Trophoblast cell (in vitro differentiated cells and primary cell): ENCODE data around the gene ALKAL2.
A peak's percentile ranks its signal among the peaks of the same experiment; 100 is the strongest.

Source experiments
- DNase-seq, 2 donors: peaks; one replicate each; pipeline ENCODE4 v3.0.0-alpha.2; 2016
- H2AFZ ChIP-seq: 2 replicates; pipeline ENCODE4 v1.6.1; 2013; ENCODE audit warnings: low read length, moderate library complexity, mild to moderate bottlenecking; ENCODE audit not compliant: insufficient read depth, poor library complexity
- H2AK5ac ChIP-seq: 2 replicates; pipeline ENCODE4 v1.6.1; 2013; ENCODE audit warnings: mild to moderate bottlenecking, low read length
- H2BK120ac ChIP-seq: 2 replicates; pipeline ENCODE4 v1.6.1; 2013; ENCODE audit warnings: low read length, mild to moderate bottlenecking, moderate library complexity; ENCODE audit not compliant: insufficient read depth, poor library complexity
- H2BK12ac ChIP-seq: 2 replicates; pipeline ENCODE4 v1.6.1; 2013; ENCODE audit warnings: mild to moderate bottlenecking, low read length, moderate library complexity
- H2BK5ac ChIP-seq: 2 replicates; pipeline ENCODE4 v1.6.1; 2013; ENCODE audit warnings: low read length, low read depth, moderate library complexity, mild to moderate bottlenecking; ENCODE audit not compliant: poor library complexity
- H3K14ac ChIP-seq: 2 replicates; pipeline ENCODE4 v1.6.1; 2013; ENCODE audit warnings: mild to moderate bottlenecking, low read length
- H3K18ac ChIP-seq: 2 replicates; pipeline ENCODE4 v1.6.1; 2013; ENCODE audit warnings: mild to moderate bottlenecking, low read length
- H3K23ac ChIP-seq: 2 replicates; pipeline ENCODE4 v1.6.1; 2013; ENCODE audit warnings: low read length
- H3K27ac ChIP-seq: 2 replicates; pipeline ENCODE4 v1.5.1; 2013; ENCODE audit warnings: low read depth, mild to moderate bottlenecking, inconsistent platforms, low read length, moderate library complexity
- H3K27me3 ChIP-seq: 2 replicates; pipeline ENCODE4 v1.6.1; 2013; ENCODE audit warnings: inconsistent platforms, mild to moderate bottlenecking, low read length, moderate library complexity; ENCODE audit not compliant: insufficient read depth
- H3K36me3 ChIP-seq, 2 experiments: 1 replicate in 1 of 2; 2 replicates in 1 of 2; pipeline ENCODE4 v1.6.1; 2013; ENCODE audit warnings: low read length in 2 of 2, mild to moderate bottlenecking in 2 of 2, moderate library complexity in 1 of 2; ENCODE audit not compliant: insufficient read depth in 2 of 2, control insufficient read depth in 1 of 2
- H3K4ac ChIP-seq: 2 replicates; pipeline ENCODE4 v1.6.1; 2013; ENCODE audit warnings: low read depth, mild to moderate bottlenecking, low read length, moderate library complexity
- H3K4me1 ChIP-seq, 2 experiments: 1 replicate in 1 of 2; 2 replicates in 1 of 2; pipeline ENCODE4 v1.6.1; 2013; ENCODE audit warnings: low read length in 2 of 2, mild to moderate bottlenecking in 2 of 2, moderate library complexity in 1 of 2; ENCODE audit not compliant: insufficient read depth in 2 of 2, control insufficient read depth in 1 of 2
- H3K4me2 ChIP-seq: 2 replicates; pipeline ENCODE4 v1.6.1; 2013; ENCODE audit warnings: inconsistent platforms, mild to moderate bottlenecking, low read length, moderate library complexity
- H3K4me3 ChIP-seq: 2 replicates; pipeline ENCODE4 v1.5.1; 2013; ENCODE audit warnings: mild to moderate bottlenecking, low read depth, low read length, inconsistent platforms
- H3K79me1 ChIP-seq: one replicate; pipeline ENCODE4 v1.6.1; 2013; ENCODE audit warnings: low read length
- H3K79me2 ChIP-seq: 2 replicates; pipeline ENCODE4 v1.6.1; 2013; ENCODE audit warnings: low read length, mild to moderate bottlenecking; ENCODE audit not compliant: control insufficient read depth, insufficient read depth, poor library complexity
- H3K9ac ChIP-seq: 2 replicates; pipeline ENCODE4 v1.6.1; 2013; ENCODE audit warnings: mild to moderate bottlenecking, low read length
- H3K9me3 ChIP-seq: 2 replicates; pipeline ENCODE4 v1.6.1; 2013; ENCODE audit warnings: low read depth, mild to moderate bottlenecking, control low read depth, inconsistent platforms, low read length; ENCODE audit not compliant: insufficient read depth
- H4K12ac ChIP-seq: 2 replicates; pipeline ENCODE4 v1.6.1; 2013; ENCODE audit warnings: low read depth, mild to moderate bottlenecking, low read length, moderate library complexity
- H4K8ac ChIP-seq: 2 replicates; pipeline ENCODE4 v1.6.1; 2013; ENCODE audit warnings: low read depth, mild to moderate bottlenecking, low read length, moderate library complexity
- H4K91ac ChIP-seq: one replicate; pipeline ENCODE4 v1.6.1; 2013; ENCODE audit warnings: low read depth, mild to moderate bottlenecking, low read length, moderate library complexity
- WGBS: extraction: QIAGEN DNeasy Blood & Tissue Kit; methylation state at CpG from one replicate; pipeline ENCODE4 v1.1.7; 2013; ENCODE audit warnings: missing lambda C conversion rate; ENCODE audit not compliant: insufficient read length, insufficient coverage; ENCODE audit errors: extremely low coverage; 5-methylcytosine and 5-hydroxymethylcytosine counted together

The ALKAL2 gene

DNA sequence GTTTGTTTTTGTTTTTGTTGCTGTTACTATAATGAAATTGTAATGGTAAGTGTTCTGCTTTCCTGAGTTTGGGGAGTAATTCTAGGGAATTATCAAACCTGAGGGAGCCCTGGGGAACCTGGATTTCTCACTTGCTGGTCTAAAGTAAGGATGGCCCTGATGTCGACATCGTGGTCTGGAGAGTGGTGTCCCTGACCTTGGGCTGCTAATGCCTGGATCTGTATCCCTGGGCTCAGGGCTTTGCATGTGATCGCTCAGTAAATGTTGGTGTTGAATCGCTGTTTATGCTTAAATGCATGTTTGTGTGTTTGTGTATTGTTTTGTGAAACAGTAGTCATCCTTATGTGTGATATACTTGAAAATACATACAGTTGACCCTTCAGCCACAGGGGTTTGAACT is 17.0 kb downstream of the ALKAL2 start:
- no CpG with 5 or more reads among the region's 4 CpGs for WGBS
- no peak overlapping the region for H3K14ac ChIP-seq
- no peak overlapping the region for H3K23ac ChIP-seq
- peaks cover 2% of the 10 kb centered on the region for H3K9me3 ChIP-seq
- H3K27ac ChIP-seq = no peak overlapping the region
- peaks cover 0 to 2% of the 10 kb centered on the region in 2 experiments for H3K4me1 ChIP-seq
- H4K91ac ChIP-seq = no peak overlapping the region
- no peak overlapping the region for H4K12ac ChIP-seq
- H4K8ac ChIP-seq = no peak overlapping the region
- H3K4me2 ChIP-seq = no peak overlapping the region
- H2BK12ac ChIP-seq = no peak overlapping the region
- no peak overlapping the region for H2BK5ac ChIP-seq
- H3K36me3 ChIP-seq = peaks cover 6 to 13% of the 10 kb centered on the region in 2 experiments
- no peaks in the 10 kb centered on the region for H3K27me3 ChIP-seq
- H3K18ac ChIP-seq = no peak overlapping the region
- no peaks in the 10 kb centered on the region for H3K79me1 ChIP-seq
- no peak overlapping the region for H3K4me3 ChIP-seq
- no peak overlapping the region for H2BK120ac ChIP-seq
- no peak overlapping the region for H2AK5ac ChIP-seq
- peak overlapping the region; percentile 93 for H3K4ac ChIP-seq
- no peak overlapping the region for H2AFZ ChIP-seq
- H3K79me2 ChIP-seq = peaks cover 12% of the 10 kb centered on the region
- no peak for DNase-seq
- no peak overlapping the region for H3K9ac ChIP-seq

DNA sequence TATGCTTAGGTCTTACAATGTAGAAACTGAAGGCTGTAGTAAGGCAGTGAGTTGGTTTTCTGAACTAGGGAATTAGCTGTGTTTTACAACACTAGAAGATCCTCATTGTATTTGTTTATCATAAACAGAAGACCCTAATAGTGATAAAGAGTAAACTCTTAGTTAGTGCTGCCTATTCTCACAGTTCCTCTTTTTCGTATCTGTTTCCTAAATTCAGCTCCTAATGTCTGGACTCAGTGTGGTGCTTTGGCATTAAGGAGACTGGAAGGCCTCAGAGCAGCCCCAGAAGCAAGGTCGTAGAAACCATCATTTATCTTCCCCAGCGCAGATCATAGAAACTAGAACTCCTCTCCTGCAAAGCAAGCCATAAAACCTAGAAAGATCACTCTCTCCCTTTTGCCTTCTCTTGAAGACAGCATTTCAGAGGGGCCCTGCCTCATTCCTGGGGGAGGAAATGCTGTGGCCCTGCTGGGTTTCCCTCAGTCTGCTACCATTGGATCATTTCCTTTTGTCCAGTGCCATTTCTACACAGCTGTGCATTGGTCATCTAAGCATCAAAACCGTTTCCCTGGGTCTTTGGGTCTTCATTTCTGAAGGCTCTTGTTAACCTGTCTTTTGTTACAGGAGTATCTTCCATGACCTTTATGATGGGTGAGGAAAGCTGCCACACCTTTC is 18.4 kb downstream of the ALKAL2 start:
- H3K79me2 ChIP-seq = peaks cover 19% of the 10 kb centered on the region
- no peak overlapping the region for H3K18ac ChIP-seq
- no peaks in the 10 kb centered on the region for H3K27me3 ChIP-seq
- H4K12ac ChIP-seq = no peak overlapping the region
- H3K4me2 ChIP-seq = no peak overlapping the region
- DNase-seq = no peak
- H2AFZ ChIP-seq = no peak overlapping the region
- H3K79me1 ChIP-seq = peaks cover 3% of the 10 kb centered on the region
- no peak overlapping the region for H2BK5ac ChIP-seq
- WGBS = no CpG with 5 or more reads among the region's 4 CpGs
- H4K8ac ChIP-seq = no peak overlapping the region
- H3K36me3 ChIP-seq = peaks cover 4 to 9% of the 10 kb centered on the region in 2 experiments
- no peak overlapping the region for H2BK120ac ChIP-seq
- no peak overlapping the region for H3K23ac ChIP-seq
- no peak overlapping the region for H4K91ac ChIP-seq
- H3K14ac ChIP-seq = no peak overlapping the region
- H3K4me3 ChIP-seq = no peak overlapping the region
- no peak overlapping the region for H3K27ac ChIP-seq
- peaks cover 0 to 5% of the 10 kb centered on the region in 2 experiments for H3K4me1 ChIP-seq
- no peak overlapping the region for H3K9ac ChIP-seq
- H3K9me3 ChIP-seq = no peaks in the 10 kb centered on the region
- H2BK12ac ChIP-seq = no peak overlapping the region
- H2AK5ac ChIP-seq = no peak overlapping the region
- H3K4ac ChIP-seq = peak overlapping the region; percentile 65

DNA sequence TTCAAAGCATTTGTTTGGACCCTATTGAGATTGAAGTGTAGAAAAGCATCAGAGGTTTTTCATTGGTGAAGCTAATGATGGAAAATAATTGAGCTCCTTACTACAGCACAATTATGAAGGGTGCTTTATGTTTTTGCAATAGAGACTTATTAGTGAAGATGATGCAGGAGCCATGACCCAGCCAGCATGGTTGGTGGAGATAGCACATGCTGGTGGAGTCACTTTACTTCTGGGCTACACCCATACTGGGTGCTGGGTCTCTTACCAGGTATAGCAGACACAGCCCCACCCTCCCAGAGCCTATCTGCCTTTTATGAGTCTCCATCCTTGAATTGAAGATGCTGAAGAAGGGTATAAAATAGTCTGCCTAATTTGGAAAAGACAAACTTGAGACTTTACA is 19.6 kb downstream of the ALKAL2 start:
- Histone ChIP-seq H4K12ac (no peak overlapping the region), H3K4me2 (no peak overlapping the region)

DNA sequence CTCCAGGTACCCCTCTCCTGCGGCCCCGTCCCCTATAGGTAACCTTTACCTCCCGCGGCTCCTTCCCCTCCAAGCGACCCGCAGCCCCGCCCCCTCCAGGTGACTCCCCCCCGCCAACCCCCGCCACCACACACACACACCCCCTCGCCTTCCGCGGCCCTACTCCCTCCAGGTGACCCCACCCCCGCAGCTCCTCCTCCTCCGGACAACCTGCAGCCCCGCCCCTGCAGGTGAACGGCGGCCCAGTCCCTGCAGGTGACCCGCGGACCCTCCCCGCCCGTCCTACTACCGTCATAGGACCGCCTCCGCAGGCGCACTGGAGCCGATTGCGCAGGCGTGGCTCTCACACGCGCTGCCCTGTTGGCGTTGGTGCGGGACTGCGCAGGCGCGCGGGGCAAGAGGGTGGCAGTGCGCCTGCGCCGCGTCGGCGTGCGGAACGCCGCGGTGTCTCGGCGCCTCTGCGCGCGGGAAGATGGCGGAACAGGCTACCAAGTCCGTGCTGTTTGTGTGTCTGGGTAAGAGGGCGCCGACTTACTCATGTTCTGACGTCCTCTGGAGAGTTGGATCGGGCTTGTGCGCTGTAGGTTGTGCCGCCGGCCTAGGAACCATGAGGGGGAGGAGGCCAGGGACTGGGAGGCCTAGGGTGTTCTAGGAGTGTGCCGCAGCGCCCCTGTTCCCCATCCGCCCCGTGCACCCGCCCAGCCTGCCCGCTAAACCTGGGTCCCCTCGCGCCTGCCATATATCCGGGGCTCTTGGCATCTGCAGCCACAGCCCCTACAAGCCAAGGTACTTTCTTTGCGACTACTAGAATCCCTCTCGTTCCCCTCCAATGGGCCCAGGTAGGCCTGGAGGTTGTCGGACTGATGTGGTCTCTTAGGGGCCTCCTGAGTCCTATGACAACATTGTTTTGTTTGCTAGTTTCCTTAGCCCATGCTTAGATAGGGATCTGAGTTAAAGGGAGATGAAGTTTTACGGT is 23.1 kb downstream of the ALKAL2 start, which contains the start of gene ACP1:
Gene ACP1, plus strand, starts transcription at position 455 of the 976 bp plus-strand sequence. Its CDS starts 18 bp downstream, at position 473.
- peak within 1 kb of the TSS; percentile 90 for H4K91ac ChIP-seq
- peak within 1 kb of the TSS; percentile 80 for H3K4ac ChIP-seq
- peak within 1 kb of the TSS; percentile 2 for H2BK12ac ChIP-seq
- peak within 1 kb of the TSS; percentile 71 for H2AFZ ChIP-seq
- peak; percentile 99 to 100 for DNase-seq
- peak within 1 kb of the TSS; percentile 18 for H2BK5ac ChIP-seq
- peaks cover 4 to 17% of the 10 kb centered on the region in 2 experiments for H3K4me1 ChIP-seq
- peak within 1 kb of the TSS; percentile 61 for H3K27ac ChIP-seq
- H3K4me2 ChIP-seq = peak within 1 kb of the TSS; percentile 100
- peak within 1 kb of the TSS; percentile 97 for H3K9ac ChIP-seq
- peak within 1 kb of the TSS; percentile 86 for H3K18ac ChIP-seq
- H3K27me3 ChIP-seq = no peaks in the 10 kb centered on the region
- H4K12ac ChIP-seq = peak within 1 kb of the TSS; percentile 68
- H3K14ac ChIP-seq = peak within 1 kb of the TSS; percentile 83
- peak within 1 kb of the TSS; percentile 64 for H2BK120ac ChIP-seq
- H2AK5ac ChIP-seq = peak within 1 kb of the TSS; percentile 80
- peak within 1 kb of the TSS; percentile 87 for H4K8ac ChIP-seq
- H3K9me3 ChIP-seq = no peaks in the 10 kb centered on the region
- H3K79me1 ChIP-seq = peaks cover 13% of the 10 kb centered on the region
- H3K36me3 ChIP-seq = no peaks in the 10 kb centered on the region
- H3K4me3 ChIP-seq = peak within 1 kb of the TSS; percentile 100
- no CpG with 5 or more reads among the region's 73 CpGs for WGBS
- H3K79me2 ChIP-seq = peaks cover 25% of the 10 kb centered on the region
- H3K23ac ChIP-seq = no peak within 1 kb of the TSS

More for the DNA sequence above, 19.6 kb downstream of the ALKAL2 start:
- Histone ChIP-seq H3K23ac (no peak overlapping the region), H3K18ac (no peak overlapping the region), H3K36me3 (peaks cover 4 to 7% of the 10 kb centered on the region in 2 experiments), H2BK12ac (no peak overlapping the region), H3K14ac (no peak overlapping the region), H3K79me2 (peaks cover 26% of the 10 kb centered on the region), H4K91ac (no peak overlapping the region), H3K9me3 (no peaks in the 10 kb centered on the region), H3K27me3 (no peaks in the 10 kb centered on the region), H2AK5ac (no peak overlapping the region), H2BK120ac (no peak overlapping the region), H3K4me1 (peaks cover 0 to 5% of the 10 kb centered on the region in 2 experiments), H4K8ac (no peak overlapping the region), H3K27ac (no peak overlapping the region), H3K9ac (no peak overlapping the region), H3K4ac (peak overlapping the region; percentile 72), H2BK5ac (no peak overlapping the region), H2AFZ (peak overlapping the region; percentile 53), H3K4me3 (no peak overlapping the region), H3K79me1 (peaks cover 12% of the 10 kb centered on the region)
- peak in 1 of 2 donors; percentile 30 for DNase-seq
